Measurements from ENCODE around the gene ANKLE2.

- TF ChIP-seq CTCF (IDR thresholded peaks at IDR 0.05), result no peak
- TF ChIP-seq POLR2A (IDR thresholded peaks at IDR 0.05), result no peak
Observed at GRCh38 chr12:132727091-132727794, 34.4 kb downstream of the ANKLE2 start.

All from lower leg skin (tissue), 3 donors.